ENCODE measurements around the gene PCNT.

DNA sequence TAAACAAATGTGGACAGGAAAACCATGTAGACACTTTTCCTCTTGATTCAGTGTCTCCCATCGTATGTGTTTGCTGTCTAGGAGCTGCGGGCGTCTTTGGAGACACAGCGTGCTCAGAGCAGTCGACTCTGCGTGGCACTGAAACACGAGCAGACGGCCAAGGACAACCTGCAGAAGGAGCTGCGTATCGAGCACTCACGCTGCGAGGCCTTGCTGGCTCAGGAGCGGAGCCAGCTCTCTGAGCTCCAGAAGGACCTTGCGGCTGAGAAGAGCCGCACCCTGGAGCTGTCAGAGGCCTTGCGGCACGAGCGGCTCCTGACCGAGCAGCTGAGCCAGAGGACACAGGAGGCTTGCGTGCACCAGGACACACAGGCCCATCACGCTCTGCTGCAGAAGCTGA is 107.5 kb downstream of the PCNT start:
- TF ChIP-seq SOX15 (CRISPR knock-in tag; IDR thresholded peaks at IDR 0.05) (no peak), CBFB (CRISPR knock-in tag; IDR thresholded peaks at IDR 0.05; ENCODE audit: low read depth) (no peak), NR3C1 (CRISPR knock-in tag; conservative IDR thresholded peaks at IDR 0.05; ENCODE audit: low read depth) (no peak), SMAD3 (CRISPR knock-in tag; IDR thresholded peaks at IDR 0.05; ENCODE audit: borderline replicate concordance) (no peak), TEAD4 (CRISPR knock-in tag; IDR thresholded peaks at IDR 0.05) (no peak), JUN (CRISPR knock-in tag; IDR thresholded peaks at IDR 0.05) (no peak), NR2C2 (CRISPR knock-in tag; IDR thresholded peaks at IDR 0.05) (no peak)
- TF ChIP-seq, protein P1, sequence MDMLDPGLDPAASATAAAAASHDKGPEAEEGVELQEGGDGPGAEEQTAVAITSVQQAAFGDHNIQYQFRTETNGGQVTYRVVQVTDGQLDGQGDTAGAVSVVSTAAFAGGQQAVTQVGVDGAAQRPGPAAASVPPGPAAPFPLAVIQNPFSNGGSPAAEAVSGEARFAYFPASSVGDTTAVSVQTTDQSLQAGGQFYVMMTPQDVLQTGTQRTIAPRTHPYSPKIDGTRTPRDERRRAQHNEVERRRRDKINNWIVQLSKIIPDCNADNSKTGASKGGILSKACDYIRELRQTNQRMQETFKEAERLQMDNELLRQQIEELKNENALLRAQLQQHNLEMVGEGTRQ (CRISPR knock-in tag; IDR thresholded peaks at IDR 0.05): no peak
- TF ChIP-seq, protein P2, sequence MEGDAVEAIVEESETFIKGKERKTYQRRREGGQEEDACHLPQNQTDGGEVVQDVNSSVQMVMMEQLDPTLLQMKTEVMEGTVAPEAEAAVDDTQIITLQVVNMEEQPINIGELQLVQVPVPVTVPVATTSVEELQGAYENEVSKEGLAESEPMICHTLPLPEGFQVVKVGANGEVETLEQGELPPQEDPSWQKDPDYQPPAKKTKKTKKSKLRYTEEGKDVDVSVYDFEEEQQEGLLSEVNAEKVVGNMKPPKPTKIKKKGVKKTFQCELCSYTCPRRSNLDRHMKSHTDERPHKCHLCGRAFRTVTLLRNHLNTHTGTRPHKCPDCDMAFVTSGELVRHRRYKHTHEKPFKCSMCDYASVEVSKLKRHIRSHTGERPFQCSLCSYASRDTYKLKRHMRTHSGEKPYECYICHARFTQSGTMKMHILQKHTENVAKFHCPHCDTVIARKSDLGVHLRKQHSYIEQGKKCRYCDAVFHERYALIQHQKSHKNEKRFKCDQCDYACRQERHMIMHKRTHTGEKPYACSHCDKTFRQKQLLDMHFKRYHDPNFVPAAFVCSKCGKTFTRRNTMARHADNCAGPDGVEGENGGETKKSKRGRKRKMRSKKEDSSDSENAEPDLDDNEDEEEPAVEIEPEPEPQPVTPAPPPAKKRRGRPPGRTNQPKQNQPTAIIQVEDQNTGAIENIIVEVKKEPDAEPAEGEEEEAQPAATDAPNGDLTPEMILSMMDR (IDR thresholded peaks at IDR 0.05): no peak
